WERI-Rb-1 (cell line): ENCODE data around the gene MACC1.

Source experiments
- DNase-seq: peaks from one replicate; pipeline ENCODE4 v3.0.0-alpha.2; 2020
- H3K27ac ChIP-seq: fragments of 250-450 bp; sonication (Bioruptor Pico); 2 replicates; pipeline ENCODE4 v1.5.1; 2020; ENCODE audit warnings: mild to moderate bottlenecking, moderate library complexity
- H3K27me3 ChIP-seq: fragments of 250-450 bp; sonication (Bioruptor Pico); 2 replicates; pipeline ENCODE4 v1.5.1; 2021; ENCODE audit warnings: mild to moderate bottlenecking, low read depth, moderate library complexity; ENCODE audit not compliant: insufficient read depth, severe bottlenecking
- H3K36me3 ChIP-seq: fragments of 250-450 bp; sonication (Bioruptor Pico); 2 replicates; pipeline ENCODE4 v1.5.1; 2020; ENCODE audit warnings: mild to moderate bottlenecking, moderate library complexity
- H3K4me3 ChIP-seq: 2 replicates; pipeline ENCODE4 v1.5.1; 2011; ENCODE audit warnings: low read depth, mild to moderate bottlenecking, control low read depth, low read length
- H3K9me3 ChIP-seq: fragments of 250-450 bp; sonication (Bioruptor Pico); 2 replicates; pipeline ENCODE4 v1.5.1; 2021; ENCODE audit warnings: mild to moderate bottlenecking, moderate library complexity; ENCODE audit not compliant: severe bottlenecking
- CTCF ChIP-seq: IDR thresholded peaks from 2 replicates; pipeline ENCODE4 v1.5.1; 2011; ENCODE audit warnings: low read depth, mild to moderate bottlenecking, control low read depth, inconsistent platforms, low read length

The MACC1 gene

GRCh38 chr7:20200361-20200760 is 16.8 kb downstream of the MACC1 start:
- Histone ChIP-seq H3K27me3 (no peaks in the 10 kb centered on the region), H3K27ac (no peak overlapping the region), H3K9me3 (no peaks in the 10 kb centered on the region), H3K36me3 (no peaks in the 10 kb centered on the region), H3K4me3 (no peak overlapping the region)
- no peak for TF ChIP-seq CTCF
- no peak for DNase-seq

GRCh38 chr7:20199015-20199737 is 18.0 kb downstream of the MACC1 start:
- no peaks in the 10 kb centered on the region for H3K36me3 ChIP-seq
- H3K9me3 ChIP-seq, result no peaks in the 10 kb centered on the region
- no peak for TF ChIP-seq CTCF
- no peaks in the 10 kb centered on the region for H3K27me3 ChIP-seq
- no peak overlapping the region for H3K4me3 ChIP-seq
- no peak for DNase-seq
- H3K27ac ChIP-seq, result no peak overlapping the region

GRCh38 chr7:20198260-20198659 is 18.9 kb downstream of the MACC1 start:
- no peaks in the 10 kb centered on the region for H3K9me3 ChIP-seq
- no peak overlapping the region for H3K4me3 ChIP-seq
- no peak for DNase-seq
- TF ChIP-seq CTCF, result no peak
- no peaks in the 10 kb centered on the region for H3K27me3 ChIP-seq
- no peaks in the 10 kb centered on the region for H3K36me3 ChIP-seq
- H3K27ac ChIP-seq, result no peak overlapping the region

- no peaks in the 10 kb centered on the region for H3K9me3 ChIP-seq
- no peaks in the 10 kb centered on the region for H3K27me3 ChIP-seq
- H3K27ac ChIP-seq, result no peak overlapping the region
Observed at GRCh38 chr7:20197837-20198236, 19.3 kb downstream of the MACC1 start.

GRCh38 chr7:20197125-20197748 is 19.9 kb downstream of the MACC1 start:
- no peak for TF ChIP-seq CTCF
- DNase-seq, result no peak
- no peaks in the 10 kb centered on the region for H3K27me3 ChIP-seq
- no peak overlapping the region for H3K27ac ChIP-seq
- no peak overlapping the region for H3K4me3 ChIP-seq
- H3K36me3 ChIP-seq, result no peaks in the 10 kb centered on the region
- H3K9me3 ChIP-seq, result no peaks in the 10 kb centered on the region

More at GRCh38 chr7:20197837-20198236, 19.3 kb downstream of the MACC1 start:
- 0 out of 2 replicates have a peak, but pooled peaks have one; percentile 9 for TF ChIP-seq CTCF
- H3K36me3 ChIP-seq, result no peaks in the 10 kb centered on the region
- H3K4me3 ChIP-seq, result no peak overlapping the region
- DNase-seq, result no peak
